ENCODE results near the gene SYT11. TPM values are rescaled to one million over a fixed set of nuclear protein-coding genes. Genes with fewer than 3 reads are reported as not detected.

Gene SYT11
- total and polyA plus RNA-seq, 5 donors from 2014 or later: 14.4 to 34.1 (median 21.4) TPM

GRCh38 chr1:155882235-155882634 is 22.9 kb downstream of the SYT11 start:
- Histone ChIP-seq H3K36me3 (ENCODE audit: control insufficient read depth, insufficient read depth, low read length) (peaks cover 21% of the 10 kb centered on the region), H3K9me3 (ENCODE audit: control insufficient read depth in 2 of 2, low read length in 2 of 2) (no peaks in the 10 kb centered on the region), H3K27ac (ENCODE audit: insufficient read depth, low read length, poor library complexity, severe bottlenecking) (no peak overlapping the region), H3K4me3 (ENCODE audit: low read depth, low read length) (no peak overlapping the region), H3K27me3 (ENCODE audit: control insufficient read depth, insufficient read depth, low read length) (no peaks in the 10 kb centered on the region), H3K4me1 (ENCODE audit: control insufficient read depth, insufficient read depth, low read length, poor library complexity, severe bottlenecking) (no peaks in the 10 kb centered on the region)
- H3K4me3 Mint-ChIP-seq: no peak overlapping the region
- H3K27ac Mint-ChIP-seq: no peak overlapping the region
- H3K27me3 Mint-ChIP-seq: no peaks in the 10 kb centered on the region
- H3K4me1 Mint-ChIP-seq: no peaks in the 10 kb centered on the region
- peaks cover 2% of the 10 kb centered on the region for H3K36me3 Mint-ChIP-seq
- ATAC-seq (ENCODE audit: low read depth in 2 of 2) (no peak), DNase-seq (no peak)
- H3K9me3 Mint-ChIP-seq: no peaks in the 10 kb centered on the region

GRCh38 chr1:155882766-155883165 is 23.4 kb downstream of the SYT11 start:
- Histone ChIP-seq H3K27ac (ENCODE audit: insufficient read depth, low read length, poor library complexity, severe bottlenecking) (no peak overlapping the region), H3K9me3 (ENCODE audit: control insufficient read depth in 2 of 2, low read length in 2 of 2) (no peaks in the 10 kb centered on the region), H3K4me3 (ENCODE audit: low read depth, low read length) (no peak overlapping the region), H3K4me1 (ENCODE audit: control insufficient read depth, insufficient read depth, low read length, poor library complexity, severe bottlenecking) (no peaks in the 10 kb centered on the region), H3K36me3 (ENCODE audit: control insufficient read depth, insufficient read depth, low read length) (peaks cover 21% of the 10 kb centered on the region), H3K27me3 (ENCODE audit: control insufficient read depth, insufficient read depth, low read length) (no peaks in the 10 kb centered on the region)
- Mint-ChIP-seq H3K27me3 (no peaks in the 10 kb centered on the region), H3K4me3 (no peak overlapping the region), H3K36me3 (peaks cover 2% of the 10 kb centered on the region), H3K27ac (no peak overlapping the region), H3K9me3 (no peaks in the 10 kb centered on the region), H3K4me1 (no peaks in the 10 kb centered on the region)
- no peak for DNase-seq
- no peak for ATAC-seq (ENCODE audit: low read depth in 2 of 2)

GRCh38 chr1:155884031-155884960 is 24.9 kb downstream of the SYT11 start:
- H3K4me1 Mint-ChIP-seq: no peaks in the 10 kb centered on the region
- Histone ChIP-seq H3K27me3 (ENCODE audit: control insufficient read depth, insufficient read depth, low read length) (no peaks in the 10 kb centered on the region), H3K4me3 (ENCODE audit: low read depth, low read length) (no peak overlapping the region), H3K4me1 (ENCODE audit: control insufficient read depth, insufficient read depth, low read length, poor library complexity, severe bottlenecking) (no peaks in the 10 kb centered on the region), H3K9me3 (ENCODE audit: control insufficient read depth in 2 of 2, low read length in 2 of 2) (no peaks in the 10 kb centered on the region), H3K27ac (ENCODE audit: insufficient read depth, low read length, poor library complexity, severe bottlenecking) (no peak overlapping the region), H3K36me3 (ENCODE audit: control insufficient read depth, insufficient read depth, low read length) (peaks cover 21% of the 10 kb centered on the region)
- ATAC-seq (ENCODE audit: low read depth in 2 of 2): no peak
- H3K27ac Mint-ChIP-seq: no peak overlapping the region
- H3K4me3 Mint-ChIP-seq: no peak overlapping the region
- DNase-seq: no peak
- no peaks in the 10 kb centered on the region for H3K9me3 Mint-ChIP-seq
- H3K27me3 Mint-ChIP-seq: no peaks in the 10 kb centered on the region
- H3K36me3 Mint-ChIP-seq: peaks cover 2% of the 10 kb centered on the region

- H3K27ac ChIP-seq (ENCODE audit: insufficient read depth, low read length, poor library complexity, severe bottlenecking): no peak overlapping the region
- no peaks in the 10 kb centered on the region for H3K9me3 Mint-ChIP-seq
- H3K4me1 ChIP-seq (ENCODE audit: control insufficient read depth, insufficient read depth, low read length, poor library complexity, severe bottlenecking): no peaks in the 10 kb centered on the region
- H3K4me1 Mint-ChIP-seq: no peaks in the 10 kb centered on the region
- H3K27me3 ChIP-seq (ENCODE audit: control insufficient read depth, insufficient read depth, low read length): no peaks in the 10 kb centered on the region
- peaks cover 2% of the 10 kb centered on the region for H3K36me3 Mint-ChIP-seq
- no peak overlapping the region for H3K4me3 ChIP-seq (ENCODE audit: low read depth, low read length)
- H3K27ac Mint-ChIP-seq: no peak overlapping the region
- no peak overlapping the region for H3K4me3 Mint-ChIP-seq
- H3K9me3 ChIP-seq (ENCODE audit: control insufficient read depth in 2 of 2, low read length in 2 of 2): no peaks in the 10 kb centered on the region
- no peaks in the 10 kb centered on the region for H3K27me3 Mint-ChIP-seq
- ATAC-seq (ENCODE audit: low read depth in 2 of 2) (no peak), DNase-seq (no peak)
- peaks cover 21% of the 10 kb centered on the region for H3K36me3 ChIP-seq (ENCODE audit: control insufficient read depth, insufficient read depth, low read length)
Observed at GRCh38 chr1:155884982-155885381, 25.6 kb downstream of the SYT11 start.

GRCh38 chr1:155888481-155888880 is 29.1 kb downstream of the SYT11 start:
- H3K4me3 ChIP-seq (ENCODE audit: low read depth, low read length): no peak overlapping the region
- Mint-ChIP-seq H3K4me3 (no peak overlapping the region), H3K4me1 (peaks cover 0 to 8% (median 6%) of the 10 kb centered on the region in 4 donors), H3K27ac (peak overlapping the region in 1 of 3 donors; percentile 36), H3K9me3 (no peaks in the 10 kb centered on the region), H3K27me3 (no peaks in the 10 kb centered on the region), H3K36me3 (no peaks in the 10 kb centered on the region)
- DNase-seq (no peak), ATAC-seq (ENCODE audit: low read depth in 2 of 2) (no peak)
- H3K36me3 ChIP-seq (ENCODE audit: control insufficient read depth, insufficient read depth, low read length): no peaks in the 10 kb centered on the region
- H3K27ac ChIP-seq (ENCODE audit: insufficient read depth, low read length, poor library complexity, severe bottlenecking): no peak overlapping the region
- H3K27me3 ChIP-seq (ENCODE audit: control insufficient read depth, insufficient read depth, low read length): no peaks in the 10 kb centered on the region
- H3K9me3 ChIP-seq (ENCODE audit: control insufficient read depth in 2 of 2, low read length in 2 of 2): no peaks in the 10 kb centered on the region
- H3K4me1 ChIP-seq (ENCODE audit: control insufficient read depth, insufficient read depth, low read length, poor library complexity, severe bottlenecking): no peaks in the 10 kb centered on the region

GRCh38 chr1:155889566-155889965 is 30.2 kb downstream of the SYT11 start:
- Histone ChIP-seq H3K4me3 (ENCODE audit: low read depth, low read length) (no peak overlapping the region), H3K36me3 (ENCODE audit: control insufficient read depth, insufficient read depth, low read length) (no peaks in the 10 kb centered on the region), H3K4me1 (ENCODE audit: control insufficient read depth, insufficient read depth, low read length, poor library complexity, severe bottlenecking) (no peaks in the 10 kb centered on the region), H3K9me3 (ENCODE audit: control insufficient read depth in 2 of 2, low read length in 2 of 2) (no peaks in the 10 kb centered on the region), H3K27me3 (ENCODE audit: control insufficient read depth, insufficient read depth, low read length) (no peaks in the 10 kb centered on the region), H3K27ac (ENCODE audit: insufficient read depth, low read length, poor library complexity, severe bottlenecking) (no peak overlapping the region)
- Mint-ChIP-seq H3K9me3 (no peaks in the 10 kb centered on the region), H3K4me3 (no peak overlapping the region), H3K27ac (no peak overlapping the region), H3K4me1 (peaks cover 0 to 12% (median 10%) of the 10 kb centered on the region in 4 donors), H3K27me3 (no peaks in the 10 kb centered on the region), H3K36me3 (no peaks in the 10 kb centered on the region)
- DNase-seq (no peak), ATAC-seq (ENCODE audit: low read depth in 2 of 2) (no peak)

GRCh38 chr1:155890251-155890650 is 30.9 kb downstream of the SYT11 start:
- no peaks in the 10 kb centered on the region for H3K9me3 Mint-ChIP-seq
- no peak overlapping the region for H3K27ac Mint-ChIP-seq
- H3K27me3 ChIP-seq (ENCODE audit: control insufficient read depth, insufficient read depth, low read length): no peaks in the 10 kb centered on the region
- no peak overlapping the region for H3K4me3 ChIP-seq (ENCODE audit: low read depth, low read length)
- no peaks in the 10 kb centered on the region for H3K9me3 ChIP-seq (ENCODE audit: control insufficient read depth in 2 of 2, low read length in 2 of 2)
- no peaks in the 10 kb centered on the region for H3K27me3 Mint-ChIP-seq
- ATAC-seq (ENCODE audit: low read depth in 2 of 2) (no peak), DNase-seq (no peak)
- no peak overlapping the region for H3K27ac ChIP-seq (ENCODE audit: insufficient read depth, low read length, poor library complexity, severe bottlenecking)
- H3K4me1 ChIP-seq (ENCODE audit: control insufficient read depth, insufficient read depth, low read length, poor library complexity, severe bottlenecking): no peaks in the 10 kb centered on the region
- no peaks in the 10 kb centered on the region for H3K36me3 ChIP-seq (ENCODE audit: control insufficient read depth, insufficient read depth, low read length)
- no peaks in the 10 kb centered on the region for H3K36me3 Mint-ChIP-seq
- H3K4me3 Mint-ChIP-seq: no peak overlapping the region
- H3K4me1 Mint-ChIP-seq: peaks cover 0 to 12% (median 10%) of the 10 kb centered on the region in 4 donors

- no peak for ATAC-seq (ENCODE audit: low read depth in 2 of 2)
- H3K27ac Mint-ChIP-seq: peak overlapping the region; percentile 59 to 82 (median 74)
- no peaks in the 10 kb centered on the region for H3K9me3 Mint-ChIP-seq
Observed at GRCh38 chr1:155892796-155893195, 33.4 kb downstream of the SYT11 start.

More at GRCh38 chr1:155892796-155893195, 33.4 kb downstream of the SYT11 start:
- no peak overlapping the region for H3K27ac ChIP-seq (ENCODE audit: insufficient read depth, low read length, poor library complexity, severe bottlenecking)
- Mint-ChIP-seq H3K36me3 (peaks cover 5% of the 10 kb centered on the region), H3K4me3 (no peak overlapping the region), H3K4me1 (peaks cover 0 to 12% (median 10%) of the 10 kb centered on the region in 4 donors), H3K27me3 (no peaks in the 10 kb centered on the region)
- no peak overlapping the region for H3K4me3 ChIP-seq (ENCODE audit: low read depth, low read length)
- H3K9me3 ChIP-seq (ENCODE audit: control insufficient read depth in 2 of 2, low read length in 2 of 2): no peaks in the 10 kb centered on the region
- H3K36me3 ChIP-seq (ENCODE audit: control insufficient read depth, insufficient read depth, low read length): peaks cover 8% of the 10 kb centered on the region
- H3K27me3 ChIP-seq (ENCODE audit: control insufficient read depth, insufficient read depth, low read length): no peaks in the 10 kb centered on the region
- no peaks in the 10 kb centered on the region for H3K4me1 ChIP-seq (ENCODE audit: control insufficient read depth, insufficient read depth, low read length, poor library complexity, severe bottlenecking)
- no peak for DNase-seq
